SK-N-SH treated with all-trans-retinoic acid at 6 μM for 48 hours (cell line): ENCODE measurements around the gene TTLL7.

ENCODE experiments used
- ATAC-seq: fragments of 200-7000 bp; cut with Tn5 transposase; 3 replicates; pipeline ENCODE4 v1.9.1; 2020; ENCODE audit warnings: mild to moderate bottlenecking, moderate library complexity
- ARNTL ChIP-seq: fragments of 450-650 bp; formaldehyde crosslinking; IDR thresholded peaks from 2 replicates; pipeline ENCODE4 v1.5.0; 2020; ENCODE audit warnings: low read depth, mild to moderate bottlenecking, moderate library complexity, borderline replicate concordance
- BACH2 ChIP-seq: fragments of 250-450 bp; sonication (Bioruptor Pico); IDR thresholded peaks from 2 replicates; pipeline ENCODE4 v1.9.0; 2021; ENCODE audit warnings: mild to moderate bottlenecking, borderline replicate concordance
- ESRRG ChIP-seq: fragments of 250-450 bp; sonication (Bioruptor Pico); IDR thresholded peaks from 2 replicates; pipeline ENCODE4 v1.6.1; 2021; ENCODE audit warnings: mild to moderate bottlenecking
- GLIS3 ChIP-seq: fragments of 250-450 bp; sonication (Bioruptor Pico); IDR thresholded peaks from 2 replicates; pipeline ENCODE4 v1.5.0; 2020; ENCODE audit warnings: mild to moderate bottlenecking, moderate library complexity
- ISL1 ChIP-seq: fragments of 250-450 bp; sonication (Bioruptor Pico); IDR thresholded peaks from 2 replicates; pipeline ENCODE4 v2.1.2; 2022; ENCODE audit warnings: mild to moderate bottlenecking, moderate library complexity
- OSR1 ChIP-seq: fragments of 250-450 bp; sonication (Bioruptor Pico); IDR thresholded peaks from 2 replicates; pipeline ENCODE4 v1.8.0; 2022; ENCODE audit warnings: moderate library complexity, mild to moderate bottlenecking, inconsistent platforms
- PPARA ChIP-seq: fragments of 250-450 bp; sonication (Bioruptor Pico); IDR thresholded peaks from 2 replicates; pipeline ENCODE4 v1.5.0; 2020; ENCODE audit warnings: mild to moderate bottlenecking, borderline replicate concordance
- RARB ChIP-seq: fragments of 250-450 bp; sonication (Bioruptor Pico); IDR thresholded peaks from 2 replicates; pipeline ENCODE4 v1.8.0; 2021; ENCODE audit warnings: mild to moderate bottlenecking, moderate library complexity
- SNAI2 ChIP-seq: fragments of 250-450 bp; sonication (Bioruptor Pico); IDR thresholded peaks from 2 replicates; pipeline ENCODE4 v1.5.0; 2020; ENCODE audit warnings: mild to moderate bottlenecking, moderate library complexity
- TOX ChIP-seq: fragments of 250-450 bp; sonication (Bioruptor Pico); IDR thresholded peaks from 2 replicates; pipeline ENCODE4 v1.8.0; 2021; ENCODE audit warnings: mild to moderate bottlenecking, moderate library complexity, borderline replicate concordance
- ZC3H10 ChIP-seq: fragments of 250-450 bp; sonication (Bioruptor Pico); IDR thresholded peaks from 2 replicates; pipeline ENCODE4 v1.5.1; 2021; ENCODE audit warnings: mild to moderate bottlenecking, moderate library complexity
- ZFP3 ChIP-seq: fragments of 250-450 bp; sonication (Bioruptor Pico); IDR thresholded peaks from 2 replicates; pipeline ENCODE4 v1.5.0; 2020; ENCODE audit warnings: mild to moderate bottlenecking, moderate library complexity
- ZNF565 ChIP-seq: fragments of 450-650 bp; formaldehyde crosslinking; conservative IDR thresholded peaks from 2 replicates; pipeline ENCODE4 v1.5.0; 2020; ENCODE audit warnings: low read depth, mild to moderate bottlenecking, moderate library complexity
- ZNF70 ChIP-seq: fragments of 450-650 bp; formaldehyde crosslinking; IDR thresholded peaks from 2 replicates; pipeline ENCODE4 v1.5.0; 2020; ENCODE audit warnings: mild to moderate bottlenecking, moderate library complexity
- ZNF8 ChIP-seq: fragments of 450-650 bp; formaldehyde crosslinking; IDR thresholded peaks from 2 replicates; pipeline ENCODE4 v1.5.0; 2020; ENCODE audit warnings: mild to moderate bottlenecking, moderate library complexity
- TF ChIP-seq, protein P1 (sequence below): fragments of 250-450 bp; sonication (Bioruptor Pico); IDR thresholded peaks from 2 replicates; pipeline ENCODE4 v1.5.1; 2020; ENCODE audit warnings: low read depth, mild to moderate bottlenecking, moderate library complexity
- TF ChIP-seq, protein P2 (sequence below): fragments of 250-450 bp; sonication (Bioruptor Pico); IDR thresholded peaks from 2 replicates; pipeline ENCODE4 v1.8.0; 2021; ENCODE audit warnings: low read depth, mild to moderate bottlenecking, moderate library complexity, borderline replicate concordance
- TF ChIP-seq, protein P3 (sequence below): fragments of 250-450 bp; sonication (Bioruptor Pico); IDR thresholded peaks from 2 replicates; pipeline ENCODE4 v1.8.0; 2020; ENCODE audit warnings: mild to moderate bottlenecking, moderate library complexity, borderline replicate concordance
- TF ChIP-seq, protein P4 (sequence below): fragments of 250-450 bp; sonication (Bioruptor Pico); IDR thresholded peaks from 2 replicates; pipeline ENCODE4 v1.5.0; 2020; ENCODE audit warnings: mild to moderate bottlenecking, moderate library complexity
- TF ChIP-seq, protein P5 (sequence below): fragments of 250-450 bp; sonication (Bioruptor Pico); IDR thresholded peaks from 2 replicates; pipeline ENCODE4 v1.5.1; 2021; ENCODE audit warnings: mild to moderate bottlenecking, moderate library complexity

Gene TTLL7

DNA sequence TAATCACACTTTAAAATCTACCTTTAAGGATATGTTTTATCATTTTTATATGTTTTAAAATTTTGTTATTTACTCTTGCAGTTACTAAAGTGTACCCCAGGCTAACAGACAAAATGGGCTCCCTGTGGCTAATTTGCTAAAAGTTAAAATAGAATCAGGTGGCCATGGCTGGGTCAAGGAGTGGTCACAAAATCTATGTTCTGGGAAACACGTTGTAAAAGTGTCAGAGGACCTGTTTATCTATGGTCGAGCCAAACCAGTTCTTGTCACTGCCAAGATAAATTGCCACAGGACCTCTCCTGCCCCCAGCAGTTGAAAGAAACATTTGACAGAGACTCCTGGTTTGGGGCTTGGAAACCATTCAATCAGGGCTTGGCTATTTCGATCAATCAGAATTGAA lies 21.2 kb upstream of the TTLL7 start:
- TF ChIP-seq ZFP3 (CRISPR knock-in tag) (no peak), ZNF8 (CRISPR knock-in tag) (no peak), OSR1 (no peak), BACH2 (CRISPR knock-in tag) (no peak), ZC3H10 (no peak), ZNF565 (CRISPR knock-in tag) (no peak)
- TF ChIP-seq, protein P1, sequence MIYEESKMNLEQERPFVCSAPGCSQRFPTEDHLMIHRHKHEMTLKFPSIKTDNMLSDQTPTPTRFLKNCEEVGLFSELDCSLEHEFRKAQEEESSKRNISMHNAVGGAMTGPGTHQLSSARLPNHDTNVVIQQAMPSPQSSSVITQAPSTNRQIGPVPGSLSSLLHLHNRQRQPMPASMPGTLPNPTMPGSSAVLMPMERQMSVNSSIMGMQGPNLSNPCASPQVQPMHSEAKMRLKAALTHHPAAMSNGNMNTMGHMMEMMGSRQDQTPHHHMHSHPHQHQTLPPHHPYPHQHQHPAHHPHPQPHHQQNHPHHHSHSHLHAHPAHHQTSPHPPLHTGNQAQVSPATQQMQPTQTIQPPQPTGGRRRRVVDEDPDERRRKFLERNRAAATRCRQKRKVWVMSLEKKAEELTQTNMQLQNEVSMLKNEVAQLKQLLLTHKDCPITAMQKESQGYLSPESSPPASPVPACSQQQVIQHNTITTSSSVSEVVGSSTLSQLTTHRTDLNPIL = no peak
- TF ChIP-seq, protein P2, sequence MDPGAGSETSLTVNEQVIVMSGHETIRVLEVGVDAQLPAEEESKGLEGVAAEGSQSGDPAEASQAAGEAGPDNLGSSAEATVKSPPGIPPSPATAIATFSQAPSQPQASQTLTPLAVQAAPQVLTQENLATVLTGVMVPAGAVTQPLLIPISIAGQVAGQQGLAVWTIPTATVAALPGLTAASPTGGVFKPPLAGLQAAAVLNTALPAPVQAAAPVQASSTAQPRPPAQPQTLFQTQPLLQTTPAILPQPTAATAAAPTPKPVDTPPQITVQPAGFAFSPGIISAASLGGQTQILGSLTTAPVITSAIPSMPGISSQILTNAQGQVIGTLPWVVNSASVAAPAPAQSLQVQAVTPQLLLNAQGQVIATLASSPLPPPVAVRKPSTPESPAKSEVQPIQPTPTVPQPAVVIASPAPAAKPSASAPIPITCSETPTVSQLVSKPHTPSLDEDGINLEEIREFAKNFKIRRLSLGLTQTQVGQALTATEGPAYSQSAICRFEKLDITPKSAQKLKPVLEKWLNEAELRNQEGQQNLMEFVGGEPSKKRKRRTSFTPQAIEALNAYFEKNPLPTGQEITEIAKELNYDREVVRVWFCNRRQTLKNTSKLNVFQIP (CRISPR knock-in tag) = no peak
- ATAC-seq = no peak

DNA sequence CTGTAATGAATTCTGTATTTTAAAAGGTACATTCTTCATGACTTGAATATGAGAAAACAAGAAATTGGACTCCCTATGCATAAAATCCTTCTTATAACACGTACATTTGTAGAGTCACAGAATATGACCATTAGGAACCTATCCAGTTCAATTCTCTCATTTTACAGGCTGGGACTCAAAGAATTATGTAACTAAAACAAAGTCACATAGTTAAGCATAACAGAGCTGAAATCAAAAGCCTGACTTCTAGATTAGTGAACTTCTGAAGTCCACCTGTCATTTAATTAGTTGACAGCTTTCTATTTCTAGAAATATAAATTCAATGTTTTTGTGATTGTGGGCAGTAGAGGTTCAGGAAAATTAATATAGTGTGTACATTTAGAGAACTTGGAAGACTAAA lies 20.3 kb upstream of the TTLL7 start:
- ATAC-seq = no peak
- TF ChIP-seq TOX (CRISPR knock-in tag) (no peak), ZNF70 (no peak)
- TF ChIP-seq, protein P3, sequence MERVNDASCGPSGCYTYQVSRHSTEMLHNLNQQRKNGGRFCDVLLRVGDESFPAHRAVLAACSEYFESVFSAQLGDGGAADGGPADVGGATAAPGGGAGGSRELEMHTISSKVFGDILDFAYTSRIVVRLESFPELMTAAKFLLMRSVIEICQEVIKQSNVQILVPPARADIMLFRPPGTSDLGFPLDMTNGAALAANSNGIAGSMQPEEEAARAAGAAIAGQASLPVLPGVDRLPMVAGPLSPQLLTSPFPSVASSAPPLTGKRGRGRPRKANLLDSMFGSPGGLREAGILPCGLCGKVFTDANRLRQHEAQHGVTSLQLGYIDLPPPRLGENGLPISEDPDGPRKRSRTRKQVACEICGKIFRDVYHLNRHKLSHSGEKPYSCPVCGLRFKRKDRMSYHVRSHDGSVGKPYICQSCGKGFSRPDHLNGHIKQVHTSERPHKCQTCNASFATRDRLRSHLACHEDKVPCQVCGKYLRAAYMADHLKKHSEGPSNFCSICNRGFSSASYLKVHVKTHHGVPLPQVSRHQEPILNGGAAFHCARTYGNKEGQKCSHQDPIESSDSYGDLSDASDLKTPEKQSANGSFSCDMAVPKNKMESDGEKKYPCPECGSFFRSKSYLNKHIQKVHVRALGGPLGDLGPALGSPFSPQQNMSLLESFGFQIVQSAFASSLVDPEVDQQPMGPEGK (CRISPR knock-in tag) = no peak

DNA sequence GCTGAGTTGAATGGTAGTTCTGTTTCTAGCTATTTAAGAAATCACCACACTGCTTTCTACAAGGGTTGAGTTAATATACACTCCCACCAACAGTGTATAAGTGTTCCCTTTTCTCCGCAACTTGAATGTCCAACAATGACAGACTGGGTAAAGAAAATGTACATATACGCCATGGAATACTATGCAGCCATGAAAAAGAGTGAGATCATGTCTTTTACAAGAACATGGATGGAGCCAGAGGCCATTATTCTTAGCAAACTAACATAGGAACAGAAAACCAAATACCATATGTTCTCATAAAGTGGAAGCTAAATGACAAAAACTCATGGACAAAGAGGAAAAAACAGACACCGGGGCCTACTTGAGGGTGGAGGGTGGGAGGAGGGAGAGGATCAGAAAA lies 14.8 kb upstream of the TTLL7 start:
- ATAC-seq = no peak
- no peak for TF ChIP-seq ISL1 (CRISPR knock-in tag)
- no peak for TF ChIP-seq PPARA
- TF ChIP-seq OSR1 = no peak
- no peak for TF ChIP-seq ZFP3 (CRISPR knock-in tag)
- no peak for TF ChIP-seq ZNF70
- no peak for TF ChIP-seq ESRRG (CRISPR knock-in tag)

DNA sequence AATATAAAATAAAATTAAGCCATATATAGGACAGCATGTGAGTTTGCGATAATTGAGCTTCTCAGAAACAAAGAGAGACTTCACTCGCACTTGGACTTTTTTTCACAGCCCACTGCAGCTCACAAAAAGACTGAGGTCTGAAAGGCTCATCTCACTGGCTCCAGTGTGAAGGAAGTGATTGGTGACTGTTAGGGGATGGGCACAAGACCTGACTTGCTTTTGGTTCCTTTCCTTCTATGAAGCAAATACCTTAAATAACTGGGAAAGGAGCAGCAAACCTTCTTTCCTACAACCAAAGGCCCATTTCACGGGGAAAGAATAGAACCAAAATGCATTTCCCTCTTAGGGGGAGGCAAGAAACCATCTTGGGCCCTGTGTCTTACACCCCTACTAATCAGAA lies 13.1 kb upstream of the TTLL7 start:
- TF ChIP-seq ARNTL (CRISPR knock-in tag) = no peak
- ATAC-seq = no peak

DNA sequence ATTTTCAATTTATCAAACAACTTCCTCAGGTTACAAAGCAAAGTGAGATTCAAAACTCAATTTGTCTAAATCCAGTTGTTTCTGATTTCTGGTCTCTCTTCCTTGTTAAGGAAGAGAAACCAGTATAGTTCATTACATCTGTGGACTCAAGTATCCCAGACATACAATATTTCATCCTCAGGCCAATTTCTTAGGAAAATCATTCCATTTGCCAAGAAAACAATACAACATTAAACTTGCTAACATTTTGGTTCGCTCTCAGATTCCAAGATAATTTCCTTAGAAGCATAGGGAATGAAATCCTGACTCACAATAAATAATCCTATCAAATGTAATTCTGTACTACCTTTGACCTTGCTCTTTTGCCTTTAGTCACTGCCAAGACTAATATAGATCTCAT lies 11.2 kb upstream of the TTLL7 start:
- no peak for TF ChIP-seq ZNF565 (CRISPR knock-in tag)
- TF ChIP-seq, protein P4, sequence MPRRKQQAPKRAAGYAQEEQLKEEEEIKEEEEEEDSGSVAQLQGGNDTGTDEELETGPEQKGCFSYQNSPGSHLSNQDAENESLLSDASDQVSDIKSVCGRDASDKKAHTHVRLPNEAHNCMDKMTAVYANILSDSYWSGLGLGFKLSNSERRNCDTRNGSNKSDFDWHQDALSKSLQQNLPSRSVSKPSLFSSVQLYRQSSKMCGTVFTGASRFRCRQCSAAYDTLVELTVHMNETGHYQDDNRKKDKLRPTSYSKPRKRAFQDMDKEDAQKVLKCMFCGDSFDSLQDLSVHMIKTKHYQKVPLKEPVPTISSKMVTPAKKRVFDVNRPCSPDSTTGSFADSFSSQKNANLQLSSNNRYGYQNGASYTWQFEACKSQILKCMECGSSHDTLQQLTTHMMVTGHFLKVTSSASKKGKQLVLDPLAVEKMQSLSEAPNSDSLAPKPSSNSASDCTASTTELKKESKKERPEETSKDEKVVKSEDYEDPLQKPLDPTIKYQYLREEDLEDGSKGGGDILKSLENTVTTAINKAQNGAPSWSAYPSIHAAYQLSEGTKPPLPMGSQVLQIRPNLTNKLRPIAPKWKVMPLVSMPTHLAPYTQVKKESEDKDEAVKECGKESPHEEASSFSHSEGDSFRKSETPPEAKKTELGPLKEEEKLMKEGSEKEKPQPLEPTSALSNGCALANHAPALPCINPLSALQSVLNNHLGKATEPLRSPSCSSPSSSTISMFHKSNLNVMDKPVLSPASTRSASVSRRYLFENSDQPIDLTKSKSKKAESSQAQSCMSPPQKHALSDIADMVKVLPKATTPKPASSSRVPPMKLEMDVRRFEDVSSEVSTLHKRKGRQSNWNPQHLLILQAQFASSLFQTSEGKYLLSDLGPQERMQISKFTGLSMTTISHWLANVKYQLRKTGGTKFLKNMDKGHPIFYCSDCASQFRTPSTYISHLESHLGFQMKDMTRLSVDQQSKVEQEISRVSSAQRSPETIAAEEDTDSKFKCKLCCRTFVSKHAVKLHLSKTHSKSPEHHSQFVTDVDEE (CRISPR knock-in tag) = no peak
- TF ChIP-seq, protein P2 (CRISPR knock-in tag) = no peak
- TF ChIP-seq ESRRG (CRISPR knock-in tag) = no peak
- TF ChIP-seq, protein P5, sequence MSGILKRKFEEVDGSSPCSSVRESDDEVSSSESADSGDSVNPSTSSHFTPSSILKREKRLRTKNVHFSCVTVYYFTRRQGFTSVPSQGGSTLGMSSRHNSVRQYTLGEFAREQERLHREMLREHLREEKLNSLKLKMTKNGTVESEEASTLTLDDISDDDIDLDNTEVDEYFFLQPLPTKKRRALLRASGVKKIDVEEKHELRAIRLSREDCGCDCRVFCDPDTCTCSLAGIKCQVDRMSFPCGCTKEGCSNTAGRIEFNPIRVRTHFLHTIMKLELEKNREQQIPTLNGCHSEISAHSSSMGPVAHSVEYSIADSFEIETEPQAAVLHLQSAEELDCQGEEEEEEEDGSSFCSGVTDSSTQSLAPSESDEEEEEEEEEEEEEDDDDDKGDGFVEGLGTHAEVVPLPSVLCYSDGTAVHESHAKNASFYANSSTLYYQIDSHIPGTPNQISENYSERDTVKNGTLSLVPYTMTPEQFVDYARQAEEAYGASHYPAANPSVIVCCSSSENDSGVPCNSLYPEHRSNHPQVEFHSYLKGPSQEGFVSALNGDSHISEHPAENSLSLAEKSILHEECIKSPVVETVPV = no peak
- no peak for TF ChIP-seq SNAI2
- TF ChIP-seq ISL1 (CRISPR knock-in tag) = no peak
- no peak for TF ChIP-seq OSR1
- TF ChIP-seq GLIS3 = no peak
- no peak for TF ChIP-seq RARB (CRISPR knock-in tag)
- no peak for TF ChIP-seq TOX (CRISPR knock-in tag)

More for the DNA sequence above, 11.2 kb upstream of the TTLL7 start:
- ATAC-seq = no peak
